Activated CD8-positive, alpha-beta T cell treated with anti-CD3 and anti-CD28 coated beads for 36 hours (primary cell): ENCODE measurements around the gene MAP7D1. TPM values are rescaled to one million over a fixed set of nuclear protein-coding genes. Genes with fewer than 3 reads are reported as not detected.
A peak's percentile ranks its signal among the peaks of the same experiment; 100 is the strongest.

Experiments used
- ATAC-seq: fragments of 200-7000 bp; cut with Tn5 transposase; one replicate; pipeline ENCODE4 v1.10.0; 2021; ENCODE audit warnings: mild to moderate bottlenecking, moderate library complexity
- CTCF ChIA-PET: fragments of 350-600 bp; sonication (Branson Sonifier 250); formaldehyde crosslinking; loops from one replicate; lab custom pipeline; 2021; ENCODE audit warnings: antibody characterized with exemption; lab: Charles Lee
- POLR2A ChIA-PET: fragments of 350-600 bp; sonication (Branson Sonifier 250); formaldehyde crosslinking; loops from one replicate; lab custom pipeline; 2021; ENCODE audit warnings: antibody characterized with exemption; lab: Charles Lee
- DNase-seq: peaks from one replicate; pipeline ENCODE4 v3.0.0-alpha.2; 2020
- H3K27ac Mint-ChIP-seq: one replicate; pipeline ENCODE4 v1.8.0; 2021; ENCODE audit warnings: mild to moderate bottlenecking, mixed read lengths
- H3K27me3 Mint-ChIP-seq: one replicate; pipeline ENCODE4 v1.8.0; 2021; ENCODE audit warnings: mixed read lengths
- H3K36me3 Mint-ChIP-seq: one replicate; pipeline ENCODE4 v1.8.0; 2021; ENCODE audit warnings: low read depth, mixed read lengths
- H3K4me1 Mint-ChIP-seq: one replicate; pipeline ENCODE4 v1.8.0; 2021; ENCODE audit warnings: low read depth, mixed read lengths
- H3K4me3 Mint-ChIP-seq: one replicate; pipeline ENCODE4 v1.8.0; 2021; ENCODE audit warnings: mild to moderate bottlenecking, moderate library complexity, mixed read lengths
- H3K9me3 Mint-ChIP-seq: one replicate; pipeline ENCODE4 v1.8.0; 2021; ENCODE audit warnings: mixed read lengths
- intact Hi-C: fragments of 100-400 bp; cut with micrococcal nuclease; formaldehyde crosslinking; loops from one replicate; pipeline ENCODE4 v1.10.0; 2022
- total RNA-seq, 2 experiments: library from RNA; stranded (reverse); gene quantifications; one replicate each; pipeline ENCODE4 v1.2.3, GENCODE V29; 2021
- TF ChIP-seq, protein P1 (sequence below): fragments of 200-600 bp; IDR thresholded peaks from one replicate; pipeline ENCODE4 v1.8.0; 2022; ENCODE audit warnings: antibody characterized with exemption, mild to moderate bottlenecking

The MAP7D1 gene
- total RNA-seq, 2 experiments from 2014 or later = 125 to 129 TPM

GRCh38 chr1:36151845-36152203, 4.1 kb upstream of the MAP7D1 start:
- Mint-ChIP-seq H3K9me3 (no peaks in the 10 kb centered on the region), H3K36me3 (peaks cover 8% of the 10 kb centered on the region), H3K27ac (peak overlapping the region; percentile 93), H3K4me1 (peaks cover 62% of the 10 kb centered on the region), H3K4me3 (peak overlapping the region; percentile 53), H3K27me3 (no peaks in the 10 kb centered on the region)
- ATAC-seq = no peak
- intact Hi-C loops = loop anchor here (2.0 to 5.0 kb wide), 2 partner anchors 73 to 135 kb away; partner anchors contain the start of gene THRAP3
- CTCF ChIA-PET = interaction anchor here (0.9 to 4.7 kb wide), 7 partner anchors 10 to 269 kb away, joined by 3 to 95 read pairs (median 33); partner anchors contain the start of genes AGO1 and THRAP3
- POLR2A ChIA-PET = interaction anchor here (1.0 to 3.8 kb wide), 5 partner anchors 9 to 156 kb away, joined by 3 to 72 read pairs (median 4); partner anchors contain the start of gene THRAP3
- TF ChIP-seq, protein P1, sequence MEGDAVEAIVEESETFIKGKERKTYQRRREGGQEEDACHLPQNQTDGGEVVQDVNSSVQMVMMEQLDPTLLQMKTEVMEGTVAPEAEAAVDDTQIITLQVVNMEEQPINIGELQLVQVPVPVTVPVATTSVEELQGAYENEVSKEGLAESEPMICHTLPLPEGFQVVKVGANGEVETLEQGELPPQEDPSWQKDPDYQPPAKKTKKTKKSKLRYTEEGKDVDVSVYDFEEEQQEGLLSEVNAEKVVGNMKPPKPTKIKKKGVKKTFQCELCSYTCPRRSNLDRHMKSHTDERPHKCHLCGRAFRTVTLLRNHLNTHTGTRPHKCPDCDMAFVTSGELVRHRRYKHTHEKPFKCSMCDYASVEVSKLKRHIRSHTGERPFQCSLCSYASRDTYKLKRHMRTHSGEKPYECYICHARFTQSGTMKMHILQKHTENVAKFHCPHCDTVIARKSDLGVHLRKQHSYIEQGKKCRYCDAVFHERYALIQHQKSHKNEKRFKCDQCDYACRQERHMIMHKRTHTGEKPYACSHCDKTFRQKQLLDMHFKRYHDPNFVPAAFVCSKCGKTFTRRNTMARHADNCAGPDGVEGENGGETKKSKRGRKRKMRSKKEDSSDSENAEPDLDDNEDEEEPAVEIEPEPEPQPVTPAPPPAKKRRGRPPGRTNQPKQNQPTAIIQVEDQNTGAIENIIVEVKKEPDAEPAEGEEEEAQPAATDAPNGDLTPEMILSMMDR = no peak
- peak; percentile 73 for DNase-seq

- Mint-ChIP-seq H3K4me1 (peaks cover 60% of the 10 kb centered on the region), H3K27ac (peak overlapping the region; percentile 76), H3K4me3 (no peak overlapping the region), H3K36me3 (peaks cover 6% of the 10 kb centered on the region), H3K9me3 (no peaks in the 10 kb centered on the region), H3K27me3 (no peaks in the 10 kb centered on the region)
- intact Hi-C loops = loop anchor here (5.0 kb wide), 1 partner anchor 134 kb away; no protein-coding TSS in a partner anchor
- ChIA-PET CTCF (interaction anchor here (1.3 to 2.9 kb wide), 2 partner anchors 35 to 132 kb away, joined by 6 to 20 read pairs; no protein-coding TSS in a partner anchor), POLR2A (interaction anchor here (1.3 to 1.8 kb wide), 3 partner anchors 9 to 233 kb away, joined by 5 to 6 read pairs (median 5); no protein-coding TSS in a partner anchor)
- no peak for ATAC-seq
- no peak for DNase-seq
- TF ChIP-seq, protein P1 = no peak
Observed at GRCh38 chr1:36153476-36153875, 2.5 kb upstream of the MAP7D1 start.

GRCh38 chr1:36154335-36154734, 1.6 kb upstream of the MAP7D1 start:
- Mint-ChIP-seq H3K4me3 (peak overlapping the region; percentile 82), H3K27ac (peak overlapping the region; percentile 95), H3K4me1 (peaks cover 65% of the 10 kb centered on the region), H3K27me3 (no peaks in the 10 kb centered on the region), H3K36me3 (peaks cover 10% of the 10 kb centered on the region), H3K9me3 (no peaks in the 10 kb centered on the region)
- TF ChIP-seq, protein P1 = no peak
- DNase-seq (no peak), ATAC-seq (no peak)
- CTCF ChIA-PET = interaction anchor here (1.4 to 2.9 kb wide), 2 partner anchors 34 to 135 kb away, joined by 3 to 20 read pairs; no protein-coding TSS in a partner anchor
- intact Hi-C loops = loop anchor here (5.0 kb wide), 1 partner anchor 133 kb away; no protein-coding TSS in a partner anchor
- POLR2A ChIA-PET = interaction anchor here (0.6 to 3.3 kb wide), 4 partner anchors 34 to 232 kb away, joined by 3 to 20 read pairs (median 6); partner anchors contain the start of gene THRAP3

GRCh38 chr1:36154765-36155407, 1.1 kb upstream of the MAP7D1 start:
- peak overlapping the region; percentile 82 for H3K4me3 Mint-ChIP-seq
- ChIA-PET POLR2A (interaction anchor here (0.6 to 3.3 kb wide), 6 partner anchors 33 to 232 kb away, joined by 3 to 20 read pairs (median 6); partner anchors contain the start of gene THRAP3), CTCF (interaction anchor here (1.4 to 2.9 kb wide), 3 partner anchors 33 to 134 kb away, joined by 3 to 20 read pairs (median 5); no protein-coding TSS in a partner anchor)
- intact Hi-C loops = loop anchor here (5.0 kb wide), 1 partner anchor 132 kb away; no protein-coding TSS in a partner anchor
- ATAC-seq (no peak), DNase-seq (no peak)
- TF ChIP-seq, protein P1 = no peak
- H3K4me1 Mint-ChIP-seq = peaks cover 67% of the 10 kb centered on the region
- peaks cover 13% of the 10 kb centered on the region for H3K36me3 Mint-ChIP-seq
- no peaks in the 10 kb centered on the region for H3K9me3 Mint-ChIP-seq
- no peaks in the 10 kb centered on the region for H3K27me3 Mint-ChIP-seq
- H3K27ac Mint-ChIP-seq = peak overlapping the region; percentile 95
